DLD1 (cell line): ENCODE results near the gene SLC6A6.
"Not testable (repeated sequence)": the region's sequence is repeated elsewhere in the genome, so short reads cannot be mapped to it uniquely, and the experiment has no call there.

ENCODE experiments used
- in situ Hi-C: cut with HindIII; loops from 2 replicates; pipeline ENCODE4 v1.10.0; 2017; ENCODE audit warnings: low sequenced_read_pairs

SLC6A6 gene

DNA sequence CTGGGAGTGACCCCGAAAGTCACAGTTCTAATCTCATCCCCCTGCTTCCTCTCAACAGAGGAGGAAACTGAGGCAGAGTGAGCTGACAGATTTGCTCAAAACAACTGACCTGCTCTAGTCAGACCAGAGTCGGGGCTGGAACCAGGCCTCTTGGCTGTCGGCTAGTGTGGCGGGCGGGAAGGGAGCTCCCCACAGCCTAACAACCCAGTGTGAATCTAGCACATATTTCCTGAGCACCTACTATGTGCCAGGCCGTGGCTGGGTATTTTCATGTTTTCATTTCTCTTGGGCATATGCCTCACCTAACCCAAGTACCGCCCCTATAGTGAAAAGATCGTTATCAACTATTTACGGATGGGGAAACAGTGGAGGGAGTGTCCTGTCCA is 110.5 kb downstream of the SLC6A6 start:
- in situ Hi-C loops = no loop called here

DNA sequence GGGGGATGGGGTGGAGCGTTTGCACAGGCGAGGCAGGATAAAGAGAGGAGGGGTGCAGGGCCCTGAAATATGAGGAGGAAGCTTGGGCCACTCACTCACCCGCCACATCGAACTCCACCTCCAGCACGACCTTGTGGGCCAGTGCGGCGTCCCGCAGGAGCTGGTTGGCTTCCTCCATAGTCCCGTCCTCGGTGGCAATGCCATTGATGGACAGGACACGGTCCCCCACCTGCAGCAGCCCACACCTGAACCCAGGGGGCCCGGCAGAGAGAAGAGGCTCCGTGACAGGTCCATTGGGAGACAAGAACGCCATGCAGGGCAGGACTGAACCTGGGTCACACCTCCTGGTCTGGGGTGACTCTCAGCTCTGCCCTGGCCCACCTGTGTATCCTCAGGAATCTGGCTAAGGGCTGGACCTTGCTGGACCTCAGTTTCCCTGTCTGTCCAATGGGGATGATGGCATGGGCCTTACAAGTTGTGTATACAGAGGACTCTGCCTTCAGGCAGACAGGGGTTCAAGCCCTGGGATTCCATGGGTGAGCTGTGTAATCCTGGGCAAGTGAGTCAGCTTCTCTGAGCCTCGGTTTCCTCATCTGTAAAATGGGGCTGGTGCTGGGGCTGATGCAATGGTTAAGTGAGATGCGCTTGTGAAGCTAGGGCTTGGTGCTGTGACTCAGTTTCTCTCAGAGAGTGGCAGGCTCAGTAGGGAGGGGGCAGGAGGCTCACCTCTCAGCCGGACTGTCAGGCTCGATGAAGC is 111.3 kb downstream of the SLC6A6 start:
- in situ Hi-C loops = no loop called here

DNA sequence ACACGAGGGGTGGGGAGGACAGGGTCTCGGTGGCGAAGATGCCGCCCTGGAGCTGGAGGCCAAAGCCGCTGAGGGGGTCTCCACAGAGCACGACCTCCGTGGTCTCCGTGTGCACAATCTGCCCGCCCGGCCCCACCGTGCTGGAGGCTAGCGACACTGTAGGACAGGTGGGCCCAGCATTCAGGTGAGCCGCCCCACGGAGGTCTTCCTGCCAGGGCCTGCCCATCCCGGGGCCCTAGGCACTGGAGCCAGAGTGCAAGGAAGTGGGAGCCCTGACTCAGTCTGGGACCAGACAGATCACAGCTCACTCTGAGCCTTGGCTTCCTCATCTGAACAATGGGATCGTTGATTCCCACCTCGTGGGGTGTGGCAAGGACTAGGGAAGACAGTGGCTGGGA is 111.9 kb downstream of the SLC6A6 start:
- in situ Hi-C loops = no loop called here

GRCh38 chr3:14515526-14515925 is 113.1 kb downstream of the SLC6A6 start:
- in situ Hi-C loops = not testable (repeated sequence)

DNA sequence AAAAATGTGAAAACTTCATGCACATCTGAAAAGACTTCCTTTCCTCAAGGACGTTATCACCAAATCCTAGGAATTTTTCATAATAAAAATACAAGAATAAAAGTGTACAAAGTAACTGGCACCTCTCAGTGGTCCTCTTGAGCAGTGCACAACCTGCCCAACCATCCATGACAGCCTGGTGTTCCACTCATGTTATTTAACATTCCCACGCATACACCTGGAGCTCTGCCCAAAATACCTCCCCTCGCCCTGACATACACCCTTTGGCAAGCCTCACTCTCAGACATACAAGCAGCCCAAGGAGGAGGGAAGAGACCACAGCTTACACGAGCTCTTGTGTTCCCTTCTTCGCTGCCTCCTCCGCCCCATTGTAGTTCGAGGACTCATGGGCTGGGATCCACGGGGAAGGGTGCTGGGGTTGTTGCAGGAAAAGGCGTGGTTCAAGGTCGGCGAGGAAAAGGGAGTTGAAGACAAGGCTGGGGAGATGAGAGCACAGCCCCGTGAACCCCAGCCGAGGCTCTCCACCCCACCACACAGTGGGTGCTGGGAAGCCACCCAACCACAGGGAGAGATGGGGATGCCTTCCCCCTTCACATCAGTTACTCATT is 114.4 kb downstream of the SLC6A6 start:
- in situ Hi-C loops = no loop called here

DNA sequence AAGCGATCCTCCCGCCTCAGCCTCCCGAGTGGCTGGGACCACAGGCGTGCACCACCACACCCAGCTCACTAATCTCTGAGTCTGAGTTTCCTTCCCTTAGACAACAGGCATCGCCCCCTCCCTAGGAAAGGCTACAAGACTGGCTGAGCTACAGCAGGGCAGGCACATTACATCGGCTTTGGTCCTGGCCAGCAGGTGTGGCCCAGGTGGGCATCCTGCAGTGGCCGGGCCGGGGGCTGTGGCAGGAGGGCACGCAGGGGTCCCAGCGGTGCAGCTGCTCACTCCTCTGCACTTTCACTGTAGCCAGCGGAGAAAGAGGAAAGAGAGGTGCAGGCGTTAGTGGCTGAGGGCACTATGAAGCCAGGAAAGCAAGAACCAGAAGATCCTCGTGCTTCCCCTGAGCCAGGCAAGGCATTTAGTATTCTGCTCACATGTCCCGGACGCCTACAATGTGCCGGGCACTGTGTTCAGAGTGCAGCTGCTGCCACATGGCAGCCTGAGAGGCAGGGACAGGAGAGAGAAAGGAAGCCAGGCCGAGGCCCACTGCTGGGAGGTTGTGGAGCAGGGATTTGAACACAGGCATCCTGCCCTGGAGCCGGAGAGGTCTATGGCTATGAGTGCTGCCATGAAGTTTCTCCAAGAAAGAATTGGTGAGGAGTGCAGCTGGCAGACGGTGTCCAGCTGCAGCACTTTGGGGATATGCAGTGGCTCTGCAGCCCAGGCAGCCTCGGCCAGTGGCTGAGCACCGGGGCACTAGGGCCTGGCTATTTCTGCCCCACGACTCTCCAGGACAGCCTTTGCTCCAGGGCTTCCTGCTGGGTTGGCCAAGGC is 115.4 kb downstream of the SLC6A6 start:
- in situ Hi-C loops = no loop called here

- in situ Hi-C loops = no loop called here
Observed at GRCh38 chr3:14518432-14518802, 116.0 kb downstream of the SLC6A6 start.

DNA sequence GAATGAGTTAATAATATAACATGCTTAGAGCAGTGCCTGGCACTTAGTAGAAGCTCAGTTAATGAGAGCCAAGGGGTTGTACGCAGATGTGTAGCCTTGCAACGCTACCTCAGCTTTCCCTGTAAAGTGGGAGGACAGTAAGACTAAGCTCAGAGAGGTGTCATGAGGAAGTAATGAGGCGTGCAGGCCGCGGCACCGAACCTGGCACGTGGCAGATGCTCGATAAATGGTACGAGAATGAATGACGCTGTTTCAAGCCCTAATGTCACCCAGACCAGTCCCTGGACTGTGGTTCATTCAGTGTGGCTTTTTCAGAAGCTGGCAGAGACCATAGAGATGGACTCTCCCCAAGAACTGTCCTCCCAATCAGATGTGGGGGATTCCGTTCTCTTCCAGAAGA is 116.5 kb downstream of the SLC6A6 start:
- in situ Hi-C loops = no loop called here

- in situ Hi-C loops = no loop called here
Observed at GRCh38 chr3:14519406-14519805, 117.0 kb downstream of the SLC6A6 start.

GRCh38 chr3:14520149-14520548 is 117.7 kb downstream of the SLC6A6 start:
- in situ Hi-C loops = no loop called here

DNA sequence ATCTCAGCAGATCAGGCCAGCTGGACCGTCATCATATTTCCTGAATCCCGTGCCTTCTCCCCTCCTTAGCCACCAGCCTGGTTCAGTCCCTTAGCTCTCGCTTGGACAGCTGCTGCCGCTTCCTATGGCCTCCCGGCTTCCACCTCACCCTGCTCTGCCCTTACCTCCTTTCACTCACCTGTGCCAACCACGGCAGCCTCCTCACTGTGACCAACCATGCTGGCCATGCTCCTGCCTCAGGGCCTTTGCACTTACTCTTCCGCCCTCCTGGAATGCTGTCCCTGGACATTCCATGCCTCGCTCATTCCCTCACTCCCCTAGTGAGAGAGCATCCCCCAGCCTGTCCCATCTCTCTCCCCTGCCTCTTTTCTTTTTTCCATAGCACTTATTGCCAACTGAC is 118.6 kb downstream of the SLC6A6 start:
- in situ Hi-C loops = no loop called here

DNA sequence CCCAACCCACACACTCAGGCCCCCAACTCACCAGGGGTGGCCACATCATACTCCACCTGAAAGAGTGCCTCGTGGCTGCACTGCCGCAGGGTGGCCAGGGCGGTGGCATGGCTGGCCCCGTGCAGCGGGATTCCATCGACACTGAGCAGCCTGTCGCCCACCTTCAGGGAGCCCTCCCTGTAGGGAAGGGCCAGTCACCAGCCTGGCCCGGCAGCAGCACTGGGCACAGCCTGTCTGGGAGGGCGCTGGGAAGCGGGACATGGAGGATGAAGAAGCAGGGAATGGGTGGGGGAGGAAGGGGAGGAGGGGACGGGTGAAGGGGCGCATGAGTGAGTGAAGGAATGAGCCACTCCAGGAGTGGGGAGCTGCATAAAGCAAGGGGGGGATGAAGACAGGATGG is 119.2 kb downstream of the SLC6A6 start:
- in situ Hi-C loops = no loop called here

DNA sequence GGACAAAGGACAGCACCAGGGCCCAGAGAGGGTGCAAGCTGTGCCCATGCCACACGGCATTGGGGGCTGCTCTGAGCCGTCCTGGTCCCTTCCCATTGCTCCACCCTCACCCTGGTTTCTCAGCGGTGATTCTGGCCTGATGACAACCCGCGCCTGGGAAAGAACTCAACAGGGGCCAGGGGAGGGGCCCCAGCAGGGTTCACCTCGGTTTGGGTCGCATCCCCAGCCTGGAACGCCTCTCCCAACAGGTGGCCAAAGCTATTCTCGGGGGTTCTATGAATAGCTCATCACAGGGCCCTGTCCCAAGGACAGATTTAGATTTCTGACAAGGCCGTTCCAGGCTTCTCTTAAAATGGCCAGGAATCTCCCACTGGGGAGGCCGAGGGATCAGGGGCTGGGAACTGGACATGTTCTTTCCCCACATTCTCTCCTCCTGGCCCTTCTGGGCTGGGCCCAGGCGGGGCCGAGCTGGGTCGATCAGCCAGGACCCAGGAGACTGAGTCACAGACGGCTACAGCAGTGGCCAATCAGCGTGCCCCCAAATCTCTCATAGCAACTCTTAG is 119.8 kb downstream of the SLC6A6 start:
- in situ Hi-C loops = no loop called here

DNA sequence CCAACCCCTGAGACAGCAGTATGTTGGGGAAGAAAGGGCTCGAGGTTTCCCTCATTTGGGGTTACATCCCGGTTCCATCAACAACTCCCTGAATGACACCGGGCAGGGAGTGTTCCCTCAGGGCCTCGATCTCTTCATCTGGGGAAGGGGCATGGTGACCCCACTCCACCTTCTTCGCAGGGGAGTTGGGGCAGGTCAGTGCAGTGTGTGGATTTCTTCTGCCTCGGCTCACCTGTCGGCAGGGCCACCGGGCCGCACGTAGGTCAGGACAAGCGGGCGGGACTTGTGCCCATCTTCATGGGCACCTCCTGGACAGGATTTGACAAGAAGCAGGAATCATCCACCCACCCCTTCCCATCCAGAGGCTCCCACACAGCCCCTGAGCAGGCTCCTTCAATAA is 120.4 kb downstream of the SLC6A6 start:
- in situ Hi-C loops = no loop called here

DNA sequence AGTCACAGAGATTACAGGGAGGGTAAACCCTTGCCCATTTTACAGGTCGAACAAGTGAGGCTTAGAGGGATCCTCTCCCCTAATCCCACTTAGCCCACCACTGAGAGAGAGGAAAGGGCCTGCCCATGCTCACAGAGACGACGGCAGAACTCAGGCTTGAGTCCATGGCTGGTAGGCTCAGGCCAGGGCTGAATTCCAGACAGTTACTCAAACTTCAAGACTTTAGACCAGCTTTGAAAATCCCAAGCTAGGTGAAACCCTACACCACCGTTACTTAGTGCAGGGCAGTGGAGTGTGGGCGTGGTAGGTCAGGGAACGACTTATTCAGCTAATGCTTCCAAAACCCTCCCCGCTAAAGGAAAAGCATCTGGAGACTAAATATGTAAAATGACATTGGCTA is 121.4 kb downstream of the SLC6A6 start:
- in situ Hi-C loops = no loop called here

- in situ Hi-C loops = no loop called here
Observed at GRCh38 chr3:14524311-14524711, 121.9 kb downstream of the SLC6A6 start.

DNA sequence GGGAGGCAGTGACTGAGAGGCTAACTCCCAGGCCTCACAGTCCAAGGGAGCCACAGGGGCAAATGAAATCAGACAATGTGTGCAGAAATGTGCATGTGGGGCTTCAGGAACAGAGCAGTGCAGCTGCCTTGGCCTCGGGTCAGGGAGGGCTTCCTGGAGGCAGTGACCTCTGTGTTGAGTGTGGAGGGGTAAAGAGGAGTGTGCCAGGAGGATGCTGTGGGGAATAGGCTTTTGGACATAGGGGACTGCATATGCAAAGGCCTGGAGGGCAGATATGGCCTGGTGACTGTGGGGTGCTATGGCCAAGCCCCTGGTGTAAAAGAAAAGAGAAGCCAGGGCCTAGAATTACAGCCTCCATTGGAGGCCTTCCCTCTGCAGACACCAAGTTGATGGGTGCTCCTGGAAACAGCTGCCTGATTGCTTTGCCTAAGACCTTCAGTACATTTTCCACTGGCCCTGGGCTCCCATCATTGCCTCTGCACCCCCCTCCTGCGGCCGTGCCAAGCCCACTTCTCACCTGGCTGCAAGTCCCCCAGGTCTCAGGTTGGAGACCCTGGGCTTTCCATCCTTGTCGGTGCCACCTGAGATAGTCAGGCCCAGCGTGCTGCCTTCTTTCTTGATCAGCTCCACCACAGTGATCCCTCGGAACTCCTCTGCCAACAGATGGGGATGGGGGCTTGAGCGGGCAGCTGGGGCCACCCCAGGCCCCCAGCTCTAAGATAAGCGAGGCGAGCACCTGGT is 122.7 kb downstream of the SLC6A6 start:
- in situ Hi-C loops = no loop called here

GRCh38 chr3:14525685-14526631 is 123.6 kb downstream of the SLC6A6 start:
- in situ Hi-C loops = no loop called here

DNA sequence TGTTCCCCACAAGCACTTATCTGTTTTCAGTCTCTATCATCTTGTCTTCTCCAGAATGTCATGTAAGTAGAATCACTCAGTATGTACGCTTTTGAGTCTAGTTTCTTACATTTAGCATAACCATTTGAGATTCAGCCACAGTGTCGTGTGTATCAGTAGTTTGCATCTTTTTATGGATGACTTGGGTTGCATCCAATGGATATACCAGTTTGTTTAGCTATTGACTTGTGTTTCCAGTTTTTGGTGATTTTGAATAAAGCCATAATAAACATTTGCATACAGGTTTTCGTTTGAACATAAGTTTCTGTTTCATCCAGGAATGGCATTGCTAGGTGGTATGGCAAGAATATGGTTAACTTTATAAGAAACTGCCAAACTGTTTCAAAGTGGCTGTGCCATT is 125.7 kb downstream of the SLC6A6 start:
- in situ Hi-C loops = no loop called here

GRCh38 chr3:14531856-14532395 is 129.5 kb downstream of the SLC6A6 start:
- in situ Hi-C loops = no loop called here
